Activated naive CD4-positive, alpha-beta T cell treated with anti-CD3 and anti-CD28 coated beads, Interleukin-2, amount 50 U/mL, for 16 hours (primary cell): ENCODE results near the gene SUV39H2.
"Not testable (repeated sequence)": the region's sequence is repeated elsewhere in the genome, so short reads cannot be mapped to it uniquely, and the experiment has no call there.

Experiments used
- DNase-seq: peaks from one replicate; pipeline ENCODE4 v3.0.0-alpha.2; 2020

The SUV39H2 gene

GRCh38 chr10:14876764-14877163 lies 1.9 kb upstream of the SUV39H2 start:
- no peak for DNase-seq

- DNase-seq: peak; percentile 51
These were observed 660 bp downstream of the SUV39H2 start for GRCh38 chr10:14879124-14879927.

DNA sequence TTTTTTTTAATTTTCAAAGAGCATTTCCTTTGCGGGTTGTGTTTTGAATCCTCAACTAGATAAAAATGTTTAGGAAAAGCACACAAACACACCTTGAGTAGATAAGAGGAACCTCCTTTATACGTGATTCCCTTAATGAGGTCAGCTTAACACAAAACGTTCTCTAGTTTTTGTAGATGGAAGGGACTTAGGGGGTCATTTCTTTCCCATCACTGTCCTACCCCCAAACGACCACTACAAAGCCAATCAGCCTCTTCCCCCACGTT lies 1.2 kb downstream of the SUV39H2 start:
- no peak for DNase-seq

GRCh38 chr10:14880229-14880628 lies 1.6 kb downstream of the SUV39H2 start:
- no peak for DNase-seq

GRCh38 chr10:14884082-14884481 lies 5.4 kb downstream of the SUV39H2 start:
- no peak for DNase-seq

DNA sequence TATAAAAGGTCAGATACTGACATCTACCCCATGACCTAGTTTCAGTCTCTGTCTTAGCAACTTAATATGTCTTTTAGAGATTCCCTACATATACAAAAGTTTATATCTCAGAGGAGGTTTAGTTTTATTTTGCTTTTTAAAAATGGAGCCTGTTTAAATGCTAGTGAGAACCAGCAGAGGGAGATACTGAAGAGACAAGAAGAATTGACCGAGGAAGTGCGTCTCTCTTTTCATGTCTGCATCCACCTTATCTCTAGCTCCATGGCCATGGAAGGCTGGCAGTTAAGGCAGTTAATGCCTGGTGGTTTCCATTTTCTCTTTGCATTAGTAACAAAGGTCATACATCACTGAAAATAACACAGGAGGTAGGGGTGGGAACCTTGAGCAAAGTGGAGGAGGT lies 10.7 kb downstream of the SUV39H2 start:
- no peak for DNase-seq

- no peak for DNase-seq
These were observed 12.5 kb downstream of the SUV39H2 start for GRCh38 chr10:14891151-14891550.

DNA sequence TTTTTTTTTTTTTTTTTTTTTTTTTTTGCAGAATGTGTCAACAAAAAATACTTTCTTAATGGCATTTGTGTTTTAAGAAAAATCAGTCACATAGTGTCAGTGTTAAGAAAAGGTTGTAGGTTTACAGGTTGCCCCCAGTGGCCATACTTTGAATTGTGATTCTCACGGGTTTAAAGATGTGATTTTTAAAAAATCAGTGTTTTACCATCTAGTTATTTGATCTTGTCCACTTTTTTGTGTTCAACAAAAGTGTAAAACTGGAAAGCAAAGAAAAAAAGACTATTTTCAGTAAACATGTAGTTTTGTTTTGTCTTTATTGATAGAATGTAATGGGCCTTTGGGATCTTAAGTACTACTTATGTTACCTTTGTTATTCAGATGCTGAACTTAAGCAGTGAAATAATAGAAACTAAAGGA lies 25.7 kb downstream of the SUV39H2 start:
- no peak for DNase-seq

GRCh38 chr10:14904864-14905263 lies 26.2 kb downstream of the SUV39H2 start:
- no peak for DNase-seq

- DNase-seq: no peak
These were observed 27.2 kb downstream of the SUV39H2 start for GRCh38 chr10:14905890-14906289.

- no peak for DNase-seq
These were observed 28.1 kb downstream of the SUV39H2 start for GRCh38 chr10:14906765-14907164.

GRCh38 chr10:14907591-14907990 lies 28.9 kb downstream of the SUV39H2 start:
- DNase-seq: not testable (repeated sequence)

DNA sequence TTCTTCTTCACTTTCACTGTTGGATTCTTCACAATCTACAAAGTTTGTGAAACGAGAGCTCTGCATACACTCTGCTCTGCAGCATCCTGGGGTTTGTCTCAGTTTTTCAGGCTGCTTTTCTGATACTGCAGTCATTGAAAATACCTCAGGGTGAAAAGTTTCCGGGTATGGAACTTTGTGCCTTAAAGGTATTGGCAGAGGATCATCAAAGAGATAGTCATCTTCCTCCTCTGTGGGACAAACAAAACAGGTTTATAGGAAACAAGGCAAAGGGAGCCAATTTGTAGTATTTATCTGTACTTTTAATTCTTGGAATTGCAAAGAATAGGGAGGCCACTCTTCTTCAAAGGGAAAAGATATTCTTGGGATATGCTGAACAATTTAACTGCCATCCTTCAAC lies 30.4 kb downstream of the SUV39H2 start:
- no peak for DNase-seq

DNA sequence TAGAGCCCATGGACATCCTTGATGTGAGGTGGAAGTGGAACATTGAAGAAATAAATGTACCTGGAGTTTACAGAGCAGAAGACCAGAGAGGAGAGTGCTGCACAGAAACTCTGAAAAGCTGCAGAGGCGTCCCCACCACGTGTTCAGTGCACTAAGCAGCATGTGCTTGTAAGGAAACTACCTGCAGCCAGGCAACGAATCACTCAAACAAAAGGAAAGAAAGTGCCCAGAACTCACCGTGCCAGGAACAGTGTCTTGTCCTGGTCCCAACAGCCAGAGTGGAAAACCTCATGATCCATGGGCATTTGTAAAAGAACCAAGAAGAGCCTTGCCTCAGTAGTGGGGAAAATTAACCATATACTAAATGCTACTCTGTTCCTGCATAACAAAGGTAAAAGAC lies 32.3 kb downstream of the SUV39H2 start:
- no peak for DNase-seq

DNA sequence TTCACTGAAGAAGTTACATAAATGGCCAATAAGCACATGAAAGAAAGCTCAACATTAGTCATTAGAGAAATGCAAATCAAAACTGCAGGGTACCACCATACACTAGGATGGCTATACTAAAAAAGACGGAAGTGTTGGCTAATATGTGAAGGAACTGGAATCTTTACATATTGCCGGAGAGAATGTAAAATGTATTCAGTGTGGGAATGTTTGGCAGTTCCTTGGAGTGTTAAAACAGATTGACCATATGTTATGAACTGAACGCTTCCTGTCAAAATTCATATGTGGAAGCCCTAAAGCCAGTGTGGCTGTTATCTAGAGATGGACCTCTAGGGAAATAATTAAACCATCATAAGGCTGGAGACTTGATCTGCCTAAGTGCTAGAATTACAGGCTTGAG lies 33.1 kb downstream of the SUV39H2 start:
- DNase-seq: no peak

GRCh38 chr10:14916600-14916999 lies 37.9 kb downstream of the SUV39H2 start:
- no peak for DNase-seq

GRCh38 chr10:14917827-14918226 lies 39.2 kb downstream of the SUV39H2 start:
- DNase-seq: no peak

DNA sequence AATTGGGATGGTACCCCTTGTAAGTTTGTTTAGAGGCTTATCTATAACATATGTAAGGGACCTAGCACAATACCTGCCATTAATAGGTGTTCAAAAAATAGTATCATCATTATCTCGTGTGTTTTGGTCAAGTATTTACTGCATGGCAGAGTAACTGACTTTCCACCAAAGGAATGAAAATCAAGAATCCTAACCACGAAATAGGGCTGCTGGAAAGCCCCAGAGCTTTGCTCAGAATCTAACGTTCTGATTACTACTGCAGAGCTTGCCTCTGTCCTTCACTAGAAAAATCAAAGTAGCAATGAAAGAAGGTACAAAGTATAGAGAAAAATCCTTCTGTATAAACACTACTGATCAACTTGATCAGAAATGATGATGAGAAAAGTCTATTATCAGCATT lies 40.3 kb downstream of the SUV39H2 start:
- DNase-seq: no peak

GRCh38 chr10:14924013-14924412 lies 45.3 kb downstream of the SUV39H2 start:
- no peak for DNase-seq

- DNase-seq: no peak
These were observed 46.6 kb downstream of the SUV39H2 start for GRCh38 chr10:14925268-14925667.

GRCh38 chr10:14926061-14926470 lies 47.4 kb downstream of the SUV39H2 start:
- no peak for DNase-seq

DNA sequence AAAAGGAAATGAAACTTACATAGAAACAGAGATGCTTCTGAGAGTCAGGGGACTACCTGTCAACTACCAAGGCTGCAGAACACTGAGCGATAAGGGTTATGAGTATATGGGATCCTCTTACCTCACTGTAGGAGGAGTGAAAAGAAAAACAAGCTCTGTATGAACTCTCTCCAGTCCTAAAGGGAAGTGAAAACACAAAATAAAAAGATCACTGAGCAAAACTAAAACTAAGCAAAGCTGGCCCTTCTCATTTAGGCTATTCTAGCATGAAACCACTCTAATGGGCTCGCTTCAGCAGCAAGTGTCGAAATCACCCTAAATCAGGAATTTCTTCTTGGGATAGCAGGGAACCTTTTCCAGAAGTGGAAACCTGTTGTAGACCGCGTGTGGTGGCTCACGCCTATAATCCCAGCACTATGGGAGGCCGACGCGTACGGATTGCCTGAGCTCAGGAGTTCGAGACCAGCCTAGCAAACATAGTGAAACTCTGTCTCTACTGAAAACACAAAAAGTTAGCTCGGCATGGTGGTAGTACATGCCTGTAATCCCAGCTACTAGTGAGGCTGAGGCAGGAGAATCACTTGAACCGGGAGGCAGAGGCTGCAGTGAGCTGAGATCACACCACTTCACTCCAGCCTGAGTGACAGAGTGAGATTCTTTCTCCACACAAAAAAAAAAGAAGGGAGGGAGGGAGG lies 48.2 kb downstream of the SUV39H2 start:
- DNase-seq: no peak

- DNase-seq: no peak
These were observed 51.9 kb downstream of the SUV39H2 start for GRCh38 chr10:14930610-14931009.

GRCh38 chr10:14936584-14936983 lies 57.9 kb downstream of the SUV39H2 start:
- DNase-seq: no peak

- not testable (repeated sequence) for DNase-seq
These were observed 60.3 kb downstream of the SUV39H2 start for GRCh38 chr10:14938971-14939370.
